Activated naive CD4-positive, alpha-beta T cell treated with anti-CD3 and anti-CD28 coated beads, Interleukin-2, amount 50 U/mL, for 24 hours (primary cell): Measurements from ENCODE around the gene SNX25.
"Not testable (repeated sequence)": the region's sequence is repeated elsewhere in the genome, so short reads cannot be mapped to it uniquely, and the experiment has no call there.

Experiments used
- H3K27ac Mint-ChIP-seq: one replicate; pipeline ENCODE4 v1.8.0; 2021; ENCODE audit warnings: mild to moderate bottlenecking, mixed read lengths
- H3K27me3 Mint-ChIP-seq: one replicate; pipeline ENCODE4 v1.8.0; 2021; ENCODE audit warnings: mixed read lengths
- H3K36me3 Mint-ChIP-seq: one replicate; pipeline ENCODE4 v1.8.0; 2021; ENCODE audit warnings: mixed read lengths
- H3K4me1 Mint-ChIP-seq: one replicate; pipeline ENCODE4 v1.8.0; 2021; ENCODE audit warnings: mixed read lengths
- H3K4me3 Mint-ChIP-seq: one replicate; pipeline ENCODE4 v1.8.0; 2021; ENCODE audit warnings: mild to moderate bottlenecking, mixed read lengths
- H3K9me3 Mint-ChIP-seq: one replicate; pipeline ENCODE4 v1.8.0; 2021; ENCODE audit warnings: mixed read lengths

The SNX25 gene

DNA sequence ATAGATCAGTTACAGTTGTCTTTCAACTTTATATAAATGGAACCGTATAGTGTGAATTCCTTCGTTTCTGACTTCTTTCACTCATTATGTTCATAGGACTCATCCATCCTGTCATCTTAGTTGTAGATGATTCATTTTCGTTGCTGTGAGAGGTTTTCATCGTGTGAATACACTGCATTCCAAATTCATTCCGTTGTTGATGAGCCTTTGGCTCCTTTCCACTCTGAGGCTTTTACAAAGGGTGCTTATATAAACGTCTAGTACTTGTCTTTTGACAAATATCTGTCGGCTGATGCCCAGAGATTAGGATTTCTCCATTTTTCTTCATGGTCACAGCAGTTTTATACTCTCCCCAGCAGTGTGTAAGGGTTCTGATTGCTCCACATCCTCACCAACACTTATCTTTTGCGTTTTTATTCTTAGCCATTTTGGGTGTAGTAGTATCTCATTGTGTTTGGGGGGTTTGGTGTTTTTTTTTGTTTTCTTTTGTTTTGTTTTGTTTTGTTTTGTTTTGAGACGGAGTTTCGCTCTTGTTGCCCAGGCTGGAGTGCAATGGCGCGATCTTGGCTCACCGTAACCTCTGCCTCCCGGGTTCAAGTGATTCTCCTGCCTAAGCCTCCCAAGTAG lies 137.7 kb downstream of the SNX25 start:
- Mint-ChIP-seq H3K27me3 (no peaks in the 10 kb centered on the region), H3K4me1 (peaks cover 16% of the 10 kb centered on the region), H3K9me3 (no peaks in the 10 kb centered on the region), H3K36me3 (peaks cover 34% of the 10 kb centered on the region), H3K27ac (no peak overlapping the region), H3K4me3 (no peak overlapping the region)

DNA sequence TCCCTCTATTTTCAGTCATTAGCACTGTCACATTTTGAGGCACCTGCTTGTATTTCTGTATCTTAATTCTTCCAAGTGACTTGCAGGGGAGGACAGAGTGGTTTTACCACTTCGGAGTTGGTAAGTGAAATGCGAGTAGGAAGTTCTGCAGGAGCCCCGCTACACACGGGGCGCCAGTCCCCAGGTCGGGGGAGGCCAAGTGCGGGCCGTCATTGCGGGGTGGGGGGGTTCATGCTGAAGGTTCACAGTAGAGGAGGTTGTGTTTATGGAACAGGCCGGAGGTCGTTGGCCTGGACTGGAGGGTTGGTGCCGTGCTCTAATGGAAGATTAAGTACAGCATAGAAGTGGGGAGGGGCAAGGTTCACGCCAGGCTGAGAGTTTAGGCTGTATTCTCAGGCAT lies 142.3 kb downstream of the SNX25 start:
- H3K4me1 Mint-ChIP-seq: no peaks in the 10 kb centered on the region
- H3K27ac Mint-ChIP-seq: no peak overlapping the region
- no peaks in the 10 kb centered on the region for H3K9me3 Mint-ChIP-seq
- no peak overlapping the region for H3K4me3 Mint-ChIP-seq
- H3K27me3 Mint-ChIP-seq: no peaks in the 10 kb centered on the region
- H3K36me3 Mint-ChIP-seq: peaks cover 37% of the 10 kb centered on the region

DNA sequence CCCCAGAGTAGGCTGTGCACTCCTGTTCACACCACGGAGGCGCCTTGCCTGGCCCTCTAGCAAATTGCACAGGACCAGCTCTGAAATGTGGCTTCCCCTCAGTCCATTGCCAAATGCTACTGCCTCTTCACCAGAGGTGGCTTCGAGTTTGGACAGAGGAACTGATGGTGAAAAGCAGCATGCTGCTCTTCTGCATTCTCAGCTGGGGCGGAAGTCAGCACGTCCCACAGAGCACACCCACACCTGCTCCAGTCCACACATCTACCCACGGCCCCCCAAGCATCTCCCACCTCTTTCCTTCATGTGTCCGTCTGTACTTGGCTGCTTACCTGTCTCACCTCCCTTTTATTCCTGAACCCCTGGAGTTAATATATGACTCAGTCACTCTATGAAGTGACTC lies 142.8 kb downstream of the SNX25 start:
- Mint-ChIP-seq H3K27me3 (no peaks in the 10 kb centered on the region), H3K27ac (no peak overlapping the region), H3K4me3 (no peak overlapping the region), H3K36me3 (peaks cover 36% of the 10 kb centered on the region), H3K4me1 (no peaks in the 10 kb centered on the region), H3K9me3 (no peaks in the 10 kb centered on the region)

DNA sequence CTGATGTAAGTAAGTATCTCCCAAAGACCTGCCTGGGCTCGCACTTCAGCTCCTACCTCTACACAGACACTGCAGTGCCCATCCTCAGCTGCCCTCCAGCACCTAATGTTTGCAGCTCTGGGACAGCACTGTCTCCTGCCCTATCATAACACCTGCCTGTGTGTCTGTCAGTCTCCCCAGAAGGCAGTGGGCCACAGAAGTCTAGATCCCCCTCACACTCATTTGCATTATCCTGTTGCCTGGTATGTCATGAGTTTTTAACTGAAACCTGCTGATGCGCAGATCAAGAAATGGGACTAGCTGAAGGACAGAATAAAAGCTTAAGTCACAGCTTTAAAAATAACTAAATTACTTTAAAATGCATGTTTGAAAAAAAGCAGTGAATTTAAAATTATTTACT lies 143.3 kb downstream of the SNX25 start:
- Mint-ChIP-seq H3K9me3 (no peaks in the 10 kb centered on the region), H3K4me1 (no peaks in the 10 kb centered on the region), H3K27me3 (no peaks in the 10 kb centered on the region), H3K4me3 (no peak overlapping the region), H3K27ac (no peak overlapping the region), H3K36me3 (peaks cover 39% of the 10 kb centered on the region)

DNA sequence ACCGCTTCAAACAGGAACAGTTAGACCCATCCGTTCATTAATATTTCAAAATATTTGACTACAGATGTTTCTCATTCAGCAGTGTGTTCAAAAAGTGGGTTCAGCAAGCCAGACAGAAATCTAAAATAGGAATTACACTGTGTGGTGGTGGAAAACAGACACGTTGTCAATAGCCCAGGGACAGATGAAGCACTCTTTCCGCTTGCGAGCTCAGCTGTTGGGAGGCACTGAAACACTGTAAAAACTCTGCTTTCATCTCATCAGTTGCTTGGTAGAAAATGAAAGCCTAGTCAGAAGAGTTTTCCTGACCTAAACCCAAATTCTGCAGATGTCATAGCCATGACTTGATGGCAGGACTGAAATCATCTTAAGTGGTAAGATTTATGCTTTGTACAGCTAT lies 147.8 kb downstream of the SNX25 start:
- no peaks in the 10 kb centered on the region for H3K27me3 Mint-ChIP-seq
- H3K27ac Mint-ChIP-seq: no peak overlapping the region
- peaks cover 24% of the 10 kb centered on the region for H3K36me3 Mint-ChIP-seq
- H3K4me3 Mint-ChIP-seq: no peak overlapping the region
- no peaks in the 10 kb centered on the region for H3K4me1 Mint-ChIP-seq
- H3K9me3 Mint-ChIP-seq: no peaks in the 10 kb centered on the region

DNA sequence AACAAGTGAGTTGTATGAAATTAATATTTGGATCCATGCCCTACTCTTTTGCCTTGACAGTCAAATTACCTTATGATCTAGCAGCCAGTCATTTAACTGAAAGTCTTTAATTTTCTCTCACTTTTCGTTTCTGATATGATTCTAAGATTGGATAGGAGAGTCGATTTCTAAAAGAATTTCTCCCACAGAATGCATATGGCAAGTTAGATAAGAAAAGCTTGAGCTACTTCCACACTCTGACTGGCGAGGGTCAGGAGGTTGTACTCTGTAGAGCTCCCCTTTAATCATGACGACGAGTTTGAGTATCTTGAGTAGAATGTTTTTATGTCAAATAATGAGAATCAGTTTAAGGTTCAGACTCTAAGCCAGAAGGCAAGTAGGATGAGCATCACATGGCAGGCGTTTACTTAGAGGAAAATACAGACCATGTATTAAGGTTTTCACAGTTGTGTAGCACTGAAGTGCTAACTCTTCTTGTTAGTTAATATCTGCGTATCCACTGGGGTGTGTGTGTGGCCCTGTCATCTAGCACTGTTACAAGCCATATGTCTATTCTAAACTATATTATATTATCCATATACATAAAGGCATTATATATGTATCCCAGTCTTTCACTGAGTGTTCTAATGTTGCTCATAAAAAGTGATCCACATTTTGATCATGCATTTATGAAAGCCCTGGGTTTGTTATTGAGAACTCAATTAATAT lies 148.5 kb downstream of the SNX25 start:
- Mint-ChIP-seq H3K4me3 (no peak overlapping the region), H3K9me3 (no peaks in the 10 kb centered on the region), H3K36me3 (peaks cover 20% of the 10 kb centered on the region), H3K4me1 (no peaks in the 10 kb centered on the region), H3K27me3 (no peaks in the 10 kb centered on the region), H3K27ac (no peak overlapping the region)

DNA sequence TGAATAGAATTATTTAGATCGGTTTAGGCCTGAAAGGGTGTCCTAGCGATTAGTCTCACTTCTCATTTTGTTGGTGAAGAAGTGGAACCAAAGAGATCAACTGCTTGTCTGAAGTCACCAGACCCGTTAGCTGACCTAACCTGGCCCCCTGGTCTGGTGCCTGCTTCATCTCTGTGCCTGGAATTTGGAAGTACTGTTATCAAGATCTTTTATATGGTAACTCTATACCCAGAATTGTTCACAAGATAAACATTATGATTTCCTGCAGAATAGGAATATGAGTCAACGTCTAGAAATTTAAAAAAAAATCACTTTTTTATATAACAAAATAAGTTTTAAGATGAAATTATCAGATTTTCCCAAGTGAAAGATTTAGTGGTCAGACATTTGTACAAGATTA lies 149.1 kb downstream of the SNX25 start:
- Mint-ChIP-seq H3K4me1 (no peaks in the 10 kb centered on the region), H3K27me3 (no peaks in the 10 kb centered on the region), H3K4me3 (no peak overlapping the region), H3K9me3 (no peaks in the 10 kb centered on the region), H3K27ac (no peak overlapping the region), H3K36me3 (peaks cover 16% of the 10 kb centered on the region)

DNA sequence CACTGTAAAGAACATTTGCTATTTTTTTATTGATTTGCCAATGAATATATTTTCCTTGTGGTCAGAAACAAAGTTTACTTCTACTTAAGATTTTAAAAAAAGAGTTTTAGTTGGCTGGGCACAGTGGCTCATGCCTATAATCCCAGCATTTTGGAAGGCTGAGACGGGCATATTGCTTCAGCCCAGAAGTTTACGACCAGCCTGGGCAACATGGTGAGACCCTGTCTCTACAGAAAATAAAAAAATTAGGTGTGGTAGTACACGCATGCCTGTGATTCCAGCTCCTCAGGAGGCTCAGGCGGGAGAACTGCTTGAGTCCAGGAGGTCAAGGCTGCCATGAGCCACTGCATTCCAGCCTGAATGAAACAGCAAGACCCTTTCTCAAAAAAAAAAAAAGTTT lies 149.6 kb downstream of the SNX25 start:
- H3K27me3 Mint-ChIP-seq: no peaks in the 10 kb centered on the region
- no peak overlapping the region for H3K27ac Mint-ChIP-seq
- peaks cover 16% of the 10 kb centered on the region for H3K36me3 Mint-ChIP-seq
- H3K4me3 Mint-ChIP-seq: no peak overlapping the region
- H3K4me1 Mint-ChIP-seq: no peaks in the 10 kb centered on the region
- H3K9me3 Mint-ChIP-seq: no peaks in the 10 kb centered on the region

DNA sequence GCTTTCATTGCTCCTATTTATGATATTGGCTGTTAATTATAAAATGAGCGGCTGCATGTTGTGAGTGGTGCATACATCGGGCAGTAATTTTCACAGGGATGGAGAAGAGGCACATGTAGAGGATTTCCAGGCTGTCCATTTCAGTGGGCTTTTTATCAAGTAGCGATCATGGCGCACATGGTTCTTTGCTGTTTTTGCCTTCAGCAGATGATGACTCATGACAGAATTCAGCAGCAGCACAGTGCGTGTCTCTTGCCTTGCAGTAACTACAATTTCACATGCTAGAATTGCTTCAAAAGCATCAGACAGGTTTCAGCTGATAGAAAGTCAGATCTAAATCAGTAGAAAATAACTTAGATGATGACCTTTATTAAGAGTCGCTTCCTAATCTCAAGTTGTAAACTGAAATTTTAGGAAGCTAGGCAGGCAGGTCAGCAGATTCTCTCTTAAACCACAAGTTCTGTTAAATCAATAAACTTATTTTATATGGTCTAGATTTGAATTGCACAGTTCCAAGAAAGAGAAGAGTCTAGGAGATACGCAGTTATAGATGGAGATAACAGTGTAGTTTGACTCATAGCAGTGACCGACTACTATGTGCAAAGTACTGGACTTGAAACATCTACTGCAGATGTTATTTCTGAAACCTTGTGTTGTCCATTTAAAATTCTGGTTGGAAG lies 150.5 kb downstream of the SNX25 start:
- no peaks in the 10 kb centered on the region for H3K27me3 Mint-ChIP-seq
- H3K4me1 Mint-ChIP-seq: no peaks in the 10 kb centered on the region
- H3K36me3 Mint-ChIP-seq: peaks cover 16% of the 10 kb centered on the region
- H3K9me3 Mint-ChIP-seq: no peaks in the 10 kb centered on the region
- H3K4me3 Mint-ChIP-seq: no peak overlapping the region
- no peak overlapping the region for H3K27ac Mint-ChIP-seq

DNA sequence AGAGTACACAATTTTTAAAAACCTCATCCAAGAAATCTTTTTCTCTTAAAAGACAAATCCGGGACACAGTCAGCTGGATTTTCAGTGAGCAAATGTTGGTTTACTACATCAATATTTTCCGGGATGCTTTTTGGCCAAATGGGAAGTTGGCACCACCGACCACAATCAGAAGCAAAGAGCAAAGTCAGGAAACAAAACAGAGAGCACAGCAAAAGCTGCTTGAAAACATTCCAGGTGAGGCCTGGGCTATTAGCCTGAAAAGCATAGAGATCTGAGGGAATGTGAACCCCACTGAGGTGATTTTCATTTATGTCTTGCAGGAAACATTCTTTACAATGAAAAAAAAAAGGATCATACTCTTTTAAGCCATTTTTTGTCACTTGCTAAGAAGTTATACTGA lies 152.5 kb downstream of the SNX25 start:
- Mint-ChIP-seq H3K27ac (no peak overlapping the region), H3K9me3 (no peaks in the 10 kb centered on the region), H3K4me3 (no peak overlapping the region), H3K36me3 (peaks cover 16% of the 10 kb centered on the region), H3K4me1 (no peaks in the 10 kb centered on the region), H3K27me3 (no peaks in the 10 kb centered on the region)

DNA sequence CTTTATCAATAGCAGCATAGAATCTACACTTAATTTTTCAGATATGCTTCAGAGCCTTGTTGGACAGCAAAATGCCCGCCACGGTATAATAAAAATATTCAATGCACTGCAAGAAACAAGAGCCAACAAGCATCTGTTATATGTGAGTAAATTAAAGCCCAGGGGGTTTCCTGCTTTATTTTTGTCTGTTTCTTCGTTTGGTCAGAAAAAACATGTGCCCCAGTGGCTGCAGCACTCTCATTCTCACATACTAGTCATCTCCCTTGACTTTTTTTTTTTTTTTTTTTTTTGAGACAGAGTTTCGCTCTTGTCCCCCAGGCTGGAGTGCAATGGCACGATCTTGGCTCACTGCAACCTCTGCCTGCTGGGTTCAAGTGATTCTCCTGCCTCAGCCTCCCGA lies 153.2 kb downstream of the SNX25 start:
- H3K4me1 Mint-ChIP-seq, H3K4me3 Mint-ChIP-seq, H3K27me3 Mint-ChIP-seq, H3K27ac Mint-ChIP-seq, H3K9me3 Mint-ChIP-seq: not testable (repeated sequence)
- peaks cover 11% of the 10 kb centered on the region for H3K36me3 Mint-ChIP-seq

DNA sequence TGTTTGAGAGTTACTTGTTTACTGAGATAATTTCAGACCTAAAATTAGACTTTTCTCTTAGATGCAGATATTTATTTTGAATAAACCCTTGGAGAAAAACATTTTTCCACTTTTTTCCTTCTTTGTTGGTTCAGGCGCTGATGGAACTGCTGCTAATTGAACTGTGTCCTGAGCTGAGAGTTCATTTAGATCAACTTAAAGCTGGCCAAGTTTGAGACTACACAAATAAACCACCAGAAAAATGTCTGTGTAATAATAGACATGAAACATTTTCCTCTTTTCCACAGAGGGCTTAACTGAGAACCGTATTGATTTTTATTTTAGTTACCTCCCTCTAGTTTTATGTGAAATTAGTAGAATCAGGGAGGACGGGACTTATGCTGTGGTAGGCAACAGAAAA lies 153.9 kb downstream of the SNX25 start:
- H3K27me3 Mint-ChIP-seq: no peaks in the 10 kb centered on the region
- H3K9me3 Mint-ChIP-seq: no peaks in the 10 kb centered on the region
- peaks cover 7% of the 10 kb centered on the region for H3K36me3 Mint-ChIP-seq
- H3K4me1 Mint-ChIP-seq: no peaks in the 10 kb centered on the region
- H3K27ac Mint-ChIP-seq: no peak overlapping the region
- H3K4me3 Mint-ChIP-seq: no peak overlapping the region

DNA sequence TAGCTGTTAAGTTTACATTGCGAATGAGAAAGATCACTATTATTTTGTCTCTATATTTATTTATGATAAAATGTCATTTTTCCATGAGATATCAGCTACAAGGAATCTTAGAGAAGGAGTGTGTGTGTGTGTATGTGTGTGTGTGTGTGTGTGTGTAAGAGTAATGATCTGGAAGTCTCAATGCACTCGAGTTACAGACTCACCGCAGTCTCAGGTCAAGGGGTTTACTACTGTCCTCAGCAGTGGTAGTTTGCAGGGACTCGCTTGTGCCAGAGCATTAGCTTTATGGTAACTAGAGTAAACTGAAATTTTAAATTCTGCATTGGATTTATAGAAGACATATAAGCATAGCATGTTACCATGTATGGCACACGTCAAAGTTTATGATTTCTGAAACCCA lies 155.5 kb downstream of the SNX25 start:
- no peaks in the 10 kb centered on the region for H3K27me3 Mint-ChIP-seq
- H3K27ac Mint-ChIP-seq: no peak overlapping the region
- H3K4me1 Mint-ChIP-seq: no peaks in the 10 kb centered on the region
- H3K4me3 Mint-ChIP-seq: no peak overlapping the region
- H3K9me3 Mint-ChIP-seq: no peaks in the 10 kb centered on the region
- peaks cover 4% of the 10 kb centered on the region for H3K36me3 Mint-ChIP-seq

DNA sequence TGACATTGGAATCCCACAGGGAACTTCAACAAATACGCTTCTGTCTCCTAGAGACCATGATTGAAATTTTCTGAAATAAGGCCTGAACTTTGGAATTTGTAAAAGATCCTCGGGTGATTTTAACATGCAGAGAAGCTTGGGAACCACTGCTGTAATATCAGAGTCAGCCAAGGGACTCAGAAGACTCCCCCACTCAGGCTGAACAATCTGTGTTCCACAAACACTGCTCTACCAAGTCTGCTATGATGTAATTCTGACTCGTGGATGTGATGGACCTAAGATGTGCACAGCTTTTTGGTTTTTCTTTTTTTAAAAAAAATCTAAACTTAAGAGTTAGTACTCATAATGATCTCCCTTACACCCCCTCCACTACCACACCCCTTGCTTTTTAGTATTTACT lies 160.3 kb downstream of the SNX25 start:
- H3K36me3 Mint-ChIP-seq: no peaks in the 10 kb centered on the region
- no peak overlapping the region for H3K4me3 Mint-ChIP-seq
- H3K9me3 Mint-ChIP-seq: no peaks in the 10 kb centered on the region
- no peaks in the 10 kb centered on the region for H3K27me3 Mint-ChIP-seq
- no peaks in the 10 kb centered on the region for H3K4me1 Mint-ChIP-seq
- H3K27ac Mint-ChIP-seq: no peak overlapping the region

DNA sequence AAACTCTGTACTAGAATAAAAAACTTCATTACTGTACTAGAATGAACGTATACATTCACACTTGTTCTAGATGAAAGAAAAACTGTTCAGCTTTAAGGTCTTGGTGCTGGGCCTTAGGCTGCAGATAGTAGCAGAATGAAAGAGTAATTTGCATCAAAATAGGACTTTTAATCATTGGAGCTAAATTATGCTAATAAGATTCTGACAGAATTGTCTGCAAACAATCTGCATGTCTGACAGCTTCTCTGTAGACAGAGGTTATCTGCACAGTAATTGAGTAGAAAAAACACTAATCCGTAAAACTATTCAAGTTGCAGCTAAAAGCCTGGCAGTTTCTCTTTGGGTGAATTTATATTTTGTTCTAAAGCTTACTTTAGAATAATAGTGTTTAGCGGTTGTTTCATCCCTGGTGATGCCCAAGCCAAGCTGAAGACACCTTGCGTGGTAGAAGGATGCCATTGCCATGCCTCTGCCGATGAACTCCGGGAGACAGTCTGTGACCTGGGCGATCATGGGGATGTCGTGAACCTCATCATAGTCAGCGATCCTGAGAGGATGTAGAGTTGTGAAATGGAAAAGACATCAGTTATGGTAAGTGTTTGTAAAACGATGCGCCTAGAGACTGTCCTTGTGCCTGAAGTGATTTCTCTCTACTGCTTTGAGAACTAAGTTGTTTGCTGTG lies 161.0 kb downstream of the SNX25 start:
- H3K4me3 Mint-ChIP-seq: no peak overlapping the region
- H3K27ac Mint-ChIP-seq: no peak overlapping the region

DNA sequence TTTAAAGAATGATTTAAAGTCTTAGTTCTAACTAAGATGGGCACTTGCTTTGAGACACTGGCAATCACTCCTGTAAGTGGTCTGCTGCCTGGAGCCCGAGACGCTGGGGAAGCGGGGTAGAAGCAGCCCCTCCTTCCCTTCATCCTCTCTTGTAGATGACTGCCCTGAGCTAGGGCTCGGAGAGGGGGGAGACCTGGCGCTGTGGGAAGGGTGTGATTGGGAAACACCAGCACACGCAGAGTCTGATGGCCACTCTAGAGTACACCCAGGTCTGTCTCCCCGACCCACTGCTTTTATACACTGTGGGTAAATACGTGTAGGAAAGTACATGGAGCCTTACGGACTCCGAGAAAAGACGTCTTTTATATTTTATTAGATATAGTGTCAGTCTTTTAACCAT lies 162.3 kb downstream of the SNX25 start:
- no peak overlapping the region for H3K4me3 Mint-ChIP-seq
- H3K27ac Mint-ChIP-seq: no peak overlapping the region
- H3K9me3 Mint-ChIP-seq: no peaks in the 10 kb centered on the region

More for the DNA sequence above, 161.0 kb downstream of the SNX25 start:
- H3K36me3 Mint-ChIP-seq: no peaks in the 10 kb centered on the region
- no peaks in the 10 kb centered on the region for H3K9me3 Mint-ChIP-seq
- H3K27me3 Mint-ChIP-seq: no peaks in the 10 kb centered on the region
- H3K4me1 Mint-ChIP-seq: no peaks in the 10 kb centered on the region

More for the DNA sequence above, 162.3 kb downstream of the SNX25 start:
- Mint-ChIP-seq H3K36me3 (no peaks in the 10 kb centered on the region), H3K27me3 (no peaks in the 10 kb centered on the region), H3K4me1 (no peaks in the 10 kb centered on the region)
